NCI-H226 (cell line): ENCODE measurements around the gene FBRSL1.

Source experiments
- DNase-seq: peaks from one replicate; pipeline ENCODE4 v3.0.0-alpha.2; 2015

FBRSL1 gene

DNA sequence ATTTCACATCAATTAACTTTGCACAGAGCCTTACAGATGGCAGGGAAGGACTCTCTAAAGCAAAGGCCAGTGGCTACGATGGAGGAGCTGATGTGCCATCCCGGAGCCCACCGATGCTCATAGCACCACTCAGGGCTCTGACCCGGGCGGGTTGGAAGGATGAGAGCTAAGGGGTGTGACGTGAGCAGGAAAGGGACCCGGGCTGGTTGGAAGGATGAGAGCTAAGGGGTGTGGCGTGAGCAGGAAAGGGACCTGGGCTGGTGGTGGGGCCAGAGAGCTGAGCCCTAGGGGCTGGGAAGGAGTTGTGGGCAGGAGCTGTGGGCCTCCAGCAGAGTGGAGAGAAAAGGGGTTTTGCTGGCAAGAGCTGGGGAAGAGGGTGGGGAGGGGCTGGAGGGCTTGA is 3.8 kb upstream of the FBRSL1 start:
- DNase-seq, result no peak

DNA sequence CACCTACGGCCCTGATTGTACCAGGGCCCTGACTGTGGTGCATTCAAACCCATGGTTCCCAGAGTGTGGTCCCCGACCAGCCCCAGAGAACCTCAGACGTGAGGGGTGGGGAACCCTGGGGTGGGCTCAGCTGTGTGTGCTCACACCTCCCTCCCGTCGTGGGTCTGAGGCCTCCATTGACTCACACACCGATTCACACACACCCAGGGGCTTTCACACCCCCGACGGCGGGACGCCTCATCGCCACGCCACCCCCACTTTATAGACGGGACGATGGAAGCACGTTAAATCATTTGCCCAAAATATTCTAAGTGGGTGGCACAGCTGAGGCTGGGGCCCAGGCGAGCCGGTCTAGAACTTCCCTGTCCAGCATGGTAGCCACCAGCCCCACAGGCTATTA is 3.4 kb upstream of the FBRSL1 start:
- no peak for DNase-seq

DNA sequence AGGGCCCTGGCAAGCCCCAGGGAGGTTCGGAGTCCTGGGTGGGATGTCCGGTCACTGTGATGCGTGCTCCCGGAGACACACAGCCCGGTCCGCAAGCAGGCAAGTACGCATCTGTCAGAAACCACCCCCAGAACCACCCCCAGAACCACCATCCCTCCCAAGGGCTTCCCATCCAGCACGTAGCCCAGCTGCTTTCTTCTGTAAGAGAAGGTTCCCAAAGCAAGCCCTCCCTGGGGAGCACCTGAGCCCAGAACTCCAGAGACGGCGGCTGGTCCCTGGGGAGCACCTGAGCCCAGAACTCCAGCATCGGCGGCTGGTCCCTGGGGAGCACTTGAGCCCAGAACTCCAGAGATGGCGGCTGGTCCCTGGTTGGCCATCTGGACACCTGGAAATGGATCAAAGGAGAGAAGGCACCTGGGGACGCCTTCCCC is 2.6 kb upstream of the FBRSL1 start:
- DNase-seq, result no peak

DNA sequence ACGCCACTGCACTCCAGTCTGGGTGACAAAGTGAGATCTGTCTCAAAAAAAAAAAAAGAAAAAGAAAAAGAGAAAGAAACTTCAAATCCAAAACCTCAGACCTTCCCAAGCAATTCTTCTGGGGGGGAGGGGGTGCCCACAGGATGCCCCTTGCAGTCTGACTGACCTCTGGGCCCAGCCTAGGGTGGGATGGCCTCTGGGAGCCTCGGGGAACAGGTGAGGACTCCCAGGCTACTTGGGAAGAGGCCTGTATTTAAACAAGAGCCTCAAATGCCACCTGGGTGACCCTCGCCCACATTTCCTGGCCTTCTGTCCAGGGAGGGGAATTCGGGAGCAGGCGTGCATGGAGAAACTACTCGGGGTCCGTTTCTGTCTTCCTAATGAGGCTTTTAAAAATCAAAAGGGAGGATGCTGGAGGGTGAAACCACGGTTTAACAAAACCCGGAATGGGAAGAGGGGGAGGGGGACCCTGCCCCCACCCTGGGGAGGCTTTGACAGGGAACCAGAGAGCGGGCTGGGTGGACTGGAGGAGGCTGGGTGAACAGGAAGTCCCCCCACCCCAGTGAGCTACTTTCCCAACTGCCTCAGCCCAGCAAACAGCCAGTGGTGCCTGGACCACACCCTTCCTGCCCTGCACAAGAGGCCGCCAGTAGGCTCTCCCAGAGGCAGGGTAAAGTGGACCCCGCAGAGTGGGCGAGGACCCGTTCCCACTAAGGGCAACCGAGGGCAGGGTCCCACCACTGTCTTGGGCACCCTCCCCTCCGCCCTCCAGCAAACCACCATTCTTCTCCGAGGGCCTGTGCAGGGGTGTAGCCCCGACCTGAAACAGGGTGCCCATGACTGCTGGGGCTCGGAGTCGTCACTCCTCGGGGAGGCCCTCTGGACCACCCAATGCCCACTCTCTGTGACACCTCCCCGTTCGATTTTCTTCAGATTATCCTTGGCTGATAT is 1.5 kb upstream of the FBRSL1 start:
- no peak for DNase-seq

DNA sequence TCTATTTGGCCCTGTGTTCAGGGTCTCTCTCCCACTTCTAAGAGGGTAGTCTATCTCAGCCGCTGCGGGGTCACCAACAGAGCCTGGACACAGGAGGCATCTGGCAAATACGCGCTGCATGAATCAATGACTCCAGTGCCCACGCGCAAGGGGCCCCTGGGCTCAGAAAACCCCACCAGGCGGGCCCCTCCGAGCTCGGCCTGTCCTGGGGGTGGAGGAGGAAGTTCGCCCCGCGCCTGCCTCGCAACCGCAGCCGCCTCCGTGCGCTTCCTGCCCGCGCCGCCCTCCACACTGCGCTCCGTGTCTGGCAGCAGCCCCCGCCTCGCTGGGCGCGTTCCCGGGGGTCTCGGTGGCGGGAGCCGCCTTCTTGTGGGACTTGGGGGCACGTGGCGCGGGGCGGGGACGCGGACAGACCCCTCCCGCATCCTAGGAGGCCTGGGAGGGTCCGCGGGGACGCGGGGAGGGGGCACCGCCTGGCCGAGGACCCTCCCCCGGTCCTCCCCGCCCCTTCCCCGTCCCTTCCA is 811 bp upstream of the FBRSL1 start:
- DNase-seq, result no peak

DNA sequence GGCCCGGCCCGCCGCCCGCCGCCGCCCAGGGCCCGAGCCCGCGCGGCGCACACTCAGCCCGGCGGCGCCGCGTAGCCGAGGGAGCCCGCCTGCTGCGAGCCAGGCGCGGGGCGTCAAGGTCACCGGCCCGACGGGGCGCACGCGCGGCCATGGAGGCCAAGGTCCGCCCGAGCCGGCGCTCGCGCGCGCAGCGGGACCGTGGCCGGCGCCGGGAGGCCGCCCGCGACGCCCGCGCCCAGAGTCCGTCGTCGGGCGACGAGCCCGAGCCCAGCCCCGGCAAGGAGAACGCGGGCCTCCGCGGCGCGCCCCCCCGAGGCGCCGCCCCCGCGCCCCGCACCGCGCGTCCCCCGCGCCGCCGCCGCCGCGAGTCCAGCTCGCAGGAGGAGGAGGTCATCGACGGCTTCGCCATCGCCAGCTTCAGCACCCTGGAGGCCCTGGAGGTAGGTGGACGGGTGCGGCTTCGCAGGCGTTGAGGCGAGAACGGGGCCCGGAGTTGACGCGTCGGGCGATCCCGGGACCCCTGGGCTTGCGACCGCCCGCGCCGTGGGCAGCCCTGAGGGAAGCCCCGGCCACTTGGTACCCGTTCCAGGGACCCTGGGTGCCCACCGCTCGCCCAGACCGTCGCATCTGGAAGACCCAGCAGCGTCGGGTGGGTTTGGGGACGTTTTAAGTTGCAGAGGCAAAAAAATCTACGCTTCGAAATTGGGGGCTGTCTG is 629 bp downstream of the FBRSL1 start:
- no peak for DNase-seq

DNA sequence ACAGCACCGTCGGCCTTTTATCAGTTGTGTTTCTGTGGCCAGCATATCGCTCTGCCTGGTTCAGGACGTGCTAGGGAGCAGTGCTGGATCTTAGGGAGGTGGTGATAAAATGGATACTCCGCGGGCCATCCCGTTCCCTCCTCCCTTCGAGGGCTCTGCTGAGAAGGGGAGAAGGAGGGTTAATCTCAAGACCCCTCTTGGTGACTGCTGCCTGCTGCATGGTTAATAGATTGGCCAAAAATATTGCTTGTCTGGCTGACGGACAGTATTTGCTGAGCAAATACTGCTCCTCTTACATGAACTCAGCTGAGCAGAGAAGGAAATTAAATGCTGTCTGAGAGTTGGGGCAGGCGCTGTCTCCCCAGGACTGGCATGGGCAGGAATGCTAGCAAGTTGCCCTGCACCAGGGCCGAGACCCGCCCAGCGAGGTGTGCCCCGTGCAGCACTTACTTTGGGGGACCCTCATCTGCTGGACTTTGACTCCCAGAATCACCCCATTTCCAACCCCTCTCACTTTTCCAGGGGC is 1.2 kb downstream of the FBRSL1 start:
- DNase-seq, result no peak

DNA sequence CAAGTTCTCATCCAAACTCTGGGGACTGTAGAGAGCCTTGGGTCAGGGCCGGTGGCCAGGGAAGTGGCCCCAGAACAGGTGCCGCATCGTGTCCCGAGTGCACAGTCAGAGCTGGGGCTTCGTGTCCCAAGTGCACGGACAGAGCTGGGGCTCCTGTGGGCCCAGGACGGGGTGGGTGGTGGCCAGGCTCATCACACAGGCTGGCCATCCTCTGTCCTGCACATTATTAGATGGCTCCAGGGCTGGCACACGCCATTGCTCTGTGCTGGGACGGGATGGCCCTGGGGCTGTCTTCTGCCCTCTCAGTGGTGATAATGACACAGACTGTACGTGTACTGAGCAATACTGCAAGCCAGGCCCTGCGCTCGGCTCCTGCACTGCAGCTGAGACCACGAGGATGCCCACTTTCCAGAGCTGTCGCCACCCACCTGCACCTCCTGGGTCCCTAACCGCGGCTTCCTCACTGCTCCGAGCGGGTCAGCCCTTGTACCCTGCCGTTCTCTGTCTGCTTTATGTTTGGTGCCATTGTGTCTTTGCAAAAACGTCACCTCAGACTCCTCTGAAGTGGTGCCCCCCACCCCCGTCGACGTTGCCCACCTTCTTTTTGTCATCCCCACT is 1.9 kb downstream of the FBRSL1 start:
- no peak for DNase-seq

DNA sequence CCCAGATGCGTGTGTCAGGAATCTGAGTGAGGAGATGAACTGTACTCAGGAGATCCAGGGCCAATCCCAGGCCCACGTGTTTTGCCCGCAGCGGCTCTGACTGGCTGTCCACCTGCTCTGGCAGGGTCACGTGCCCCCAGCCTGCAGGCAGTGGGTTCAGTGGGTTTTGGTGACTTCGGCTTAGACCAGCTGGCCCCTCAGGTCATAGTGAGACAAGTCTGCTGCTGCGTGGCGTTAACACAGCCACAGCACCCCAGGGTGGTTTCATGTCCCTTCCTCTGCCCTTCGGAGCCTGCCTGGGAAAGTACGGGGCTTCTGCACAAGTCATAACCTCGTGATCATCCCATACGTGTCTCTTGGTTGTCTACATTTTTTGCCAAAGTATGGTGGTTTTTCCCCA is 2.6 kb downstream of the FBRSL1 start:
- no peak for DNase-seq

DNA sequence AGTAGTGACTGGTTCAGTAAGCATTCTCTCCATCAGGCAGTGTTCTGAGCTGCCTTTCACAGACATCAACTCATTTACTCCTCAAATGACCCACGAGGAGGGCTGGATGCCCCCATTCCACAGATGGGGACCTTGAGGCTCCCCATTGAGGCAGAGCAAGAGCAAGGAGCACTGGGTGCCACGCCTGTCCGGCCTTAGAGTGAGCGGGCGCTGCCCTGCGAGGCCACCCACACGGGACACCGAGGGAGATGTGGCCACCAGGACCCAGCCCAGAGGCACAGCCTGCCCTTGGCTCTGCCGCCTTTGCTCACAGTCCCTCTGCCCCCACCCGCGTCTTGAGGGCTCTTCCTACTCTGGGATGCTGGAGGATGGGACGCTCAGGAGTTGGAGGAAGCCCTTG is 3.0 kb downstream of the FBRSL1 start:
- no peak for DNase-seq

DNA sequence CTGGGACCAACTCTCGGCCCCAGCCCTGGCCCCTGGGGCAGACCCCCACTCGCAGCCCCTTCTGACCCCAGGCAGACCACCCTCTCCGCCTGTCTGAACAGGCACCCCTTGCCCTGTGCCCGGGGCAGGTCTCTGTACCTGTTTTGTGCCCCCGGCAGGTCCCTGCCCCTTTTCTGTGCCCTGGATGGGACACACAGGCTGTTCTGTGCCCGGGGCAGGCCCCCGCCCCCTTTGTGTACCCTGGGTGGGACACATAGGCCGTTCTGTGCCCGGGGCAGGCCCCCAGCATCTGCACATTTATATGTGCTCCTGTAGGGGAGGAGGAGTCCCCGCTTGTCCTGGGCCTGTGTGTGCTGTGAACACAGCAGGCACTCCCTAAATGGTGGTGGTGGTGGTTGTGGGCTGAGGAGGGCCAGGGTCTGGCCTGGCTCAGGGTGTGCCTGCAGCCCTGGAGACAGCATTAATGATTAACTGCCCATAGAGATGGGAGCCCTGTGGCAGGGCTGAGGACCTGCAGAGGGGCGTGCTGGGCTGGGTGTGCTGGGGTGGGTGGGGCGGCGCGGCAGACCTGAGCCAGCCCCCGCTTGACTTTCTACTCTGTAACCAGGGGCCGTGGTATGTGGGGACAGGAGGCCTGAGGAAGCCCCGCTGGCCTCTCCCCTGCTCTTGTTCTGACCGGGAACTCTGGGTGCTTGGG is 3.7 kb downstream of the FBRSL1 start:
- DNase-seq, result no peak

DNA sequence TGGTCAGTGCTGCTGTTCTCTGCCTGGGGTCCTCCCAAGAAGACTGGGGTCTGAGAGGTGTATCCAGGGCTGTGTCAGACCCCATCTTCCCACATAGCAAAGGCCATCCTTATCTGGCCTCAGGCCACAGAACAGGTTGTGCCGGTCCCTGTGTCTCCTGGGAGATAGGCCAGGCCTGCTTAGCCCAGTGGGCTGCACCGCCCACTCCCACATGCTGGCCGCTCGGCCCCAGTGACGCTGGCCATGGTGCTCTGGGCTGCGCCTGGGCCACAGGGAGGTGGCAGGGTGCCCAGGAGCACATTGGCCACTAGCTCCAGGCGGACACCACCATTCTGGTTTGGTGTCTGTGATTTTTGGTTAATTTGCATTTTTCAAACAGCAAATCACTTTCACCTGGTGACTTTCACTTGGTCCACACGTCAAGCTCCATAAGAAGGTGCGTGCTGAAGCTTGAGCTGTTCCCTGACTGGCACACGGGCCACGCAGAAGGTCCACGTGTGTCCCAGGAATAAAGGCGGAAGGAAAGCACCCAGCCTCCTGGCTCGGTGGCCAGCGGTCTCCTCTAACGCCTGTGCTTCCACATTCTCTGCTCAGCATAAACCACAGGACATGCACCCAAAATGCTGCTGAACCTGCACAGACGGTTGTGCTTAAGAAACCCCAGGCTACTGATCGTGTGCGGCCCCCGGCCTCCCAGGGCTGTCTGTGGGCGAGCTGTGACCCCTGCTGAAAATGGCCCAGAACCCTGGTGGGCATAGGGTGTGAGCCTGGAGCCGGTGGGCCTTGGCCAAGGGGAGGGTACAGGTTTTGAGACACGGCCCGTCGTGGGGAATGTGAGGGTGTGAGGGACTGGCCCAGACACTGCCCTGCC is 4.6 kb downstream of the FBRSL1 start:
- no peak for DNase-seq

DNA sequence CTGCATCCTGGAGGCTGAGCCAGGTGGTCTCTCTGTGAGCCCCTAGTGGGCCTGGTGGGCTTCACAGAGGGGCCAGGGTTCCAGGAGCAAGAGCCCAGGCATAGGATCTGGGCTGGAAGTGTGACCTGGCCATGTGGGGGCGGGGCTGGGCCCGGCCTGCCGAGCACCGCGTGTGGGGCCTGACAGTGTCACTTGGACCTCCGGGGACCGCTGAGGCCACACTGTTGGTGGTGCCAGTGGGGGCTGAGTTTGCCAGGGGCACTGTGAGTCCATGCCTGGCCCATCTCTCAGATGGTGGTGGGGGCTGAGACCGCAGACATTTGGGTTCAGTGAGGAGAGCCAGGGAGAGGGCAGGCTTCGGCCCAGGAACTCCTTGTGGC is 5.2 kb downstream of the FBRSL1 start:
- DNase-seq, result no peak

DNA sequence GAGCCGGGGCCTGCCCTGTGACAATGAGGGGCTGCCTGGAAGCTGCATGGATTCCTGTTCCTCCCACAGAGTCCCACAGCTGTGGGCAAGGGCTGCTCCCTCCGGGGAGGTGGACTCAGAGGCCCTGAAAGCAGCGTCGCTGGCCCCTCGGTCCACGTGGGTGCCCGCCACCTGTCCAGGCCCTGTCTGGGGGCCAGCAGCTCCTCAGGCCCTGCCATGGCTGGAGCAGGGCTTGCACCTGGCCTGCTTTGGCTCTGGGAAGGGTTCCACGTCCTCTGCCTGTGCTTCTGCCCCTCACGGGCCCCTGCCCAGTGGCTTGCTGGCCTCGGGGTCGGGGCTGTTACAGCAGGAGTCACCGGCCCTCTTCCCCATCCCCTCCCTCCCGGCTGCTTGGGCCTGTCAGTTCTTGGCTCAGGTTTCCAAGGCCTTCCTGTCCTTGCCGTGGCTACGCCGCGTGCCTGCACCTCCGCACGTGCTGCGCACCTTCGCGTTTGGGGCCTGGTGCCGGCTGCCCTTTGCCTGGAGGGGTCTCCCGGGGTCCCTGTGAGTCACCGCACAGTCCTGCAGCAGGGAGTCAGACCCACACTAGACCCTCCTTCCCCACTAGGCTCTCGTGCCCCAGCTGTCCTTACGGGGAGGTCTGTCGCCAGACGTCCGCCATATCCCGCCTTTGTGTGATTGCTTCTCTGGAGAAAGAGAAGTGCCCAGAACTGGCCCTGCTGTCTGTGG is 5.8 kb downstream of the FBRSL1 start:
- no peak for DNase-seq

DNA sequence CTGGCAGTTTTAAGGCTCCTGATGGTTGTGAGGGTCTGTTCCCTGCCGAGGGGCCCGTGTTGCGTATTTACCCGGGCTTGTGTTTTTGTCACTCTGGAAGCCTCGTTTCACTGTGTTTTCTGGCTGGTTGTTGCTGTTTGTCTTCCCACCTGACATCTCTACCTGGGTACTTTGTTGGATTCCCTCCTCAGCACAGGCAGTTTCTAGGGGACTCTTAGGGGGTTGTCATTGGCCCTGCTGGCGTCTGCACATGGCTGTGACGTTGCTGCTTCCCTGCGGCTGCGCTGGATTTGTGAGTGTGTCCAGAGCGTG is 6.4 kb downstream of the FBRSL1 start:
- DNase-seq, result no peak

DNA sequence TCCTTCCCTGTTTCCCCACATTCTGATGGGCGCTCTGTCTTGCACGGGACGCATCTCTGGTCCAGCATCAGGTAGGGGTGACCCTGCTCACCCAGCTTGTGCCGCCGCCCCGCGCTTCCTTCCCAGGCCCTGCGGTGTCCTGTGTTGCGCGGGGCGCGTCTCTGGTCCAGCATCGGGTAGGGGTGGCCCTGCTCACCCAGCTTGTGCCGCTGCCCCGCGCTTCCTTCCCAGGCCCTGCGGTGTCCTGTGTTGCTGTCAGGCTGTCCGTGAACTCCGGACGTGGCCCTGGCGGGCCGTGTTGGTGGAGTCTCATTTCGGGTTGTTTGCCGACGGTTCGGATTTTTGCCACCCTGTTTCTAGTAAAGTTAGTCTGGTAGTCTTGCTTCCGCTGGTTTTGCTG is 6.8 kb downstream of the FBRSL1 start:
- no peak for DNase-seq

DNA sequence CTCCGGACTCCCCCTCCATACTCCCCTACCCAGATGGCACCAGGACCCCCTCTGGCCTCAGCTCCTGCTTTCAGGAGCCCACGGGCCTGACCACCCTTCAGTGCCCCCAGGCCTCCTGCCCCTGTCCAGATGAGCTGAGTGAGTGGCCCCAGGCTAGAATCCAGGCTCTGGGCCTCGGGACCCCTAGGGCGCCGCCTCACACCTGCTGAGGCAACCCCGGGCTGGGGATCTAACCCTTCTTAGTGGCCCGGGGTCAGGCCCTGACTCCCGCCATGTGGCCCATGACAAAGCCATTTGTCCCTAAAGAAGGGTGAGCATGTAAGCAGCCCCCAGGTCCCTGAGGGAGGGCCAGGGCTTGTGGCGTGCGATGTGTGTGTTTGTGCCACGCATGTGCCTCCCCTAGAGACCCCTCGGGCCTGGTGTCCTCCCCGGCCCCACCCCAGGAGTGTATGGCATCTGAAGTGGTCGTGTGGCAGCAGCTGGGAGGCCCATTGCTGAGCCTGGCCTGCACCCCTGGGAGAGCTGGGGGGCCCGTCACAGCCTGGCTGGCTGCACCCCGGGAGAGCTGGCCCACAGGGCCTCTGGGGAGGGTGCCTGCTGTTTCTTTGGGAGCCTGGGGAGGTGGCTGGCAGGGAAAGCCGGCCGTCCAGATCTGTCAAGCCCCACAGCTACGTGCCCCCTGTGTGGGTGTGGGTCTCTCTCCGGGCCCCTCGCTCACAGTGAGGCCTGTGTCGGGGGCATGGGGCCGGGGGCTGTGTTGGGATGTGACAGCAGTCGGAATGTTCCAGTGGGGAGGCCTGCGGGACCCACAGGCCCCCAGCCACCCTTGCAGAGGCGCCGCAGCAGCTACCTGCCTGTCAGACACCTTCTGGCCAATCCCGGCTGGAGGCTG is 7.8 kb downstream of the FBRSL1 start:
- no peak for DNase-seq

DNA sequence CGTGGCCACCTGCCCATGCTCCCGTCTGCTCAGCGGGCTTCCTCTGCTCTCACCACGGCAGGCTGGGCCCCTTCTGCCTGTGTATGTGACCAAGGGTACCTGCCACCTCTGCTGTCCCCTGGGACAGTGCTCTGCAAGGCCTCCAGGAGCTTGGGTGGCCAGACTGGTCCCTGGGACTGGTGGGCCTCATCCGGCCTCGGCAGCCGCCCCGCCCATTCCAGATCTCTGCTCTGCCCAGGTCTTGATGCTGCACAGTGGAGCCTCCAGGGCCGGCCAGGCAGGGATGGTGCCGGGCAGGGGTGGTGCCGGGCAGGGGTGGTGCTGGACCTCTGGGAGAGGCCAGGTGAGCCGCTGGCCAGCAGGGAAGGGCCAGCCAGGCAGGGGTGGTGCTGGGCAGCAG is 9.0 kb downstream of the FBRSL1 start:
- DNase-seq, result no peak

DNA sequence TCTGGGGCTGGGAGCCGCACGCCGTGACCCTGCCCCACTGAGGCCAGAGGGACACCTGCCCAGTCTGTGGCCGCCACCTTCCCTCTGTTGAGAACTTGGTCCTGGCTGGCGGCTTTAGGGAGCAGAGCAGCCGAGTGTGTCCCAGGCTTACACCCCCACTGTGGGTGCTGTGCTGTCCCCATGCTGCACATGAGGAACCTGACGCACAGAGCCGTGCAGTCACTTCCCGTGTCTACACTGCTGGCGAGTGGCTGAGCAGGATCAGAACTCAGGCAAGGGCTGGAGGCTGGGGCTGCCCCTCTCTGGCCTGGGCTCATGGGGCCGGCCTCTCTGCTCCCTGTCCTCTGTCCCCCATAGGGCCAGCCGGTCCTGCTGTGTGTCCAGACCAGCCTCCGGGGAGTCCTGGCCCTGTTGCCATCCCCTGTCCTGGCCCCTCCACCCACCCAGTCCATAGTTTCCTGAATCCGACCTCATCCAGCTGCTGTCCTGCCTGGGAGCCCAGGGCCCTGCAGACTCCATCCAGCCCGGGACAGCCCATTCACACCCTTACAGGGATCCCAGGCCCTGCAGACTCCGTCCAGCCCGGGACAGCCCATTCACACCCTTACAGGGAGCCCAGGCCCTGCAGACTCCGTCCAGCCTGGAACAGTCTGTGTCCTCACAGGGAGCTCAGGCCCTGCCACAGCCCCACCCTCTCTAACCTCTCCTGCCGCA is 10.3 kb downstream of the FBRSL1 start:
- DNase-seq, result no peak

DNA sequence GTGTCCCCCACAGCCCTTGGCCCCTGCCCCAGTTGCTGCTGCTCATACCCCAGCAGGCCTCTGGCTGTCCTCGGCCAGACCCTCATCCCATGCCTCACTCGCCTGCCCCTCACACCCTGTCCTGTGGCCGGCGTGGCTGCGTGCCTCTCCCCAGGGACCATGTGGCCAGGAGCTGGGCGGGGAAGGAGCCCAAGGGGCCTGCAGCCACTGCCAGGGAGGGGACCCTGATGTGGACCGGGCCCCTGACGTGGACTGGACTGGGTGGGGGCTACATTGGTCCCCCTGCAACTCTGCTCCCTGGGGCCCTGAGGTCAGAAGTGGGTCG is 10.9 kb downstream of the FBRSL1 start:
- no peak for DNase-seq
